HG03280 (cell line): Measurements from ENCODE around the gene COX6B2.

Experiments
- ATAC-seq: cut with Tn5 transposase; IDR thresholded peaks from one replicate; pipeline ENCODE4 v1.9.1; 2021; ENCODE audit warnings: mild to moderate bottlenecking, moderate library complexity; ENCODE audit not compliant: unreplicated experiment

COX6B2 gene

GRCh38 chr19:55383279-55384130, 29.0 kb upstream of the COX6B2 start:
- ATAC-seq, result peak; percentile 15

DNA sequence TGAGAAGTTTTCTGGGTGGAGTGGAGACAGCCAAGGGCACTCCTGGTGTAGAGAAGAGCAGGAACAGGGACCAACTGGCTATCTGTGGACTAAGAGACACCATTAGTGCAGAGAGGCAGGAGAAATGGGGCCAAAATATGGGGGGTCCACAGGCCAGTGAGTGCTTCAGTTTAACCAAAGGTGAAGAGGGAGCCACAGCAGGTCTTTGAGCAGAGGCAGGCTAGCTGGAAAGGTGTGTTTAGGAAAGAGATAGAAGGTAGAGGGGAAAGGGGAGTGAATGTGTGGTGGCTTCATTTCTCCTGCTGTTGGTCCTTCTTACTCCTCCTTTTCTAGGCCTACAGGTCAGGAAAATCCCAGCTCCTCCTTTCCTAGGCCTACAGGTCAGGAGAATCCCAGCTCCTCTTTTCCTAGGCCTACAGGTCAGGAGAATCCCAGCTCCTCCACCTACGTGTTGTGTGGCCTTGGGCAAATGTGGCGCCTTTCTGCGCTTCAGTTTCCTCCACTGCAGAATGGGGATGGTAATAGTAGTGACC, 28.1 kb upstream of the COX6B2 start:
- ATAC-seq, result no peak

GRCh38 chr19:55382013-55382412, 27.5 kb upstream of the COX6B2 start:
- ATAC-seq, result no peak

DNA sequence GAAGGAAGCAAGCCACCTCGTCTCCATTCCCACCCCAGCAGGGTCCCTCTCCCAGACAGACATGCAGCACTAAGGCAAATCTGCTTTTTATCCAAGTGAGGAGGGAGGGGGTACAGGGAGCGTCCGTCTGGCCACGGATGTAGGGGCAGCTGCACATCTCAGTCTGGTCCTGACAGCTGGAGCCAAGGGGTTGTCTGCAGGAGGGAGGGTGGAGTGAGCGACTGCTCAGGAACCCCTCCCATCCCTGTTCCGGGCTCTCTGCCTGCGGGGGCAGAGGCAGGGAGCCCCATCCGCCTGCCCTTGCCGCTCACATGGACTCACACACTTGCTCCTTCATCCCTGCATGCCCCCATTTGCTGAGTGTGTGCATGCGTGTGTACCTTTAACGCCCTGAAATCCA, 24.7 kb upstream of the COX6B2 start:
- no peak for ATAC-seq

GRCh38 chr19:55377356-55378131, 23.0 kb upstream of the COX6B2 start:
- no peak for ATAC-seq

DNA sequence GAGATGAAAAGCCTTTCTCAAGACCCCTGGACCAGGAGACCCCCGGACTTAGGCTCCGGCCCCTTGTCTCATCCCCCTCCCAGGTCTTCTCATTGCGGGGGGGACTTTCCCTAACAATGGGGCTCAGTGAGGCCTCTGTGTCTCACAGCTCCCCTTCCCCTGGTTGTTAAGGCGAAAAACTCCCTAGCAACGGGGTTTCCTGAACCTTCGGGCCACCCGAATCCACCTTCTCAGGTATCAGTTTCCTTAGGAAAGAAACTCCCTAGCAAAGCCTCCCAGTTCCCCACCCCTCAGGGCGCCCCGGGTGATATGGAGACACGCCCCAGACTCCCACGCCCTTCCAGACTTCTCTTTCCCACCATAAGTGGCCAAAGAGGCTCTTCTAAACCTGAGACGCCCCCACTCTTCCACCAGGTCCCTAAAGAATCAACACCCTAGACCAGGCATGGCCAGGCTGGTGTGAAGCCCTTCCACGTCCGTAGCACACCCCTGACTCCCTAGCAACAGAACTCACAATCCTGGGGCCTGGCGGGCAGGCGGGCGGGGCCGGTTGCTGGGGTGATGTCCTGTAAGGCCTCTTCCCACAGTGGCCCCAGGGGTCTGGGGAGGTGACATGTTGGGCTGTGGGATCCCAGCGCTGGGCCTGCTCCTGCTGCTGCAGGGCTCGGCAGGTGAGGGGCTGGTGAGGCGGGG, 21.9 kb upstream of the COX6B2 start, which contains the start of gene TMEM190:
TMEM190 (plus strand) TSS at position 586 of the 693 bp plus-strand sequence; CDS start at position 614, 28 bp downstream.
- ATAC-seq, result no peak

- no peak for ATAC-seq
Observed at GRCh38 chr19:55373993-55374757, 19.7 kb upstream of the COX6B2 start.

GRCh38 chr19:55373306-55373992, 18.9 kb upstream of the COX6B2 start:
- no peak for ATAC-seq

GRCh38 chr19:55372316-55373081, 18.0 kb upstream of the COX6B2 start:
- no peak for ATAC-seq

DNA sequence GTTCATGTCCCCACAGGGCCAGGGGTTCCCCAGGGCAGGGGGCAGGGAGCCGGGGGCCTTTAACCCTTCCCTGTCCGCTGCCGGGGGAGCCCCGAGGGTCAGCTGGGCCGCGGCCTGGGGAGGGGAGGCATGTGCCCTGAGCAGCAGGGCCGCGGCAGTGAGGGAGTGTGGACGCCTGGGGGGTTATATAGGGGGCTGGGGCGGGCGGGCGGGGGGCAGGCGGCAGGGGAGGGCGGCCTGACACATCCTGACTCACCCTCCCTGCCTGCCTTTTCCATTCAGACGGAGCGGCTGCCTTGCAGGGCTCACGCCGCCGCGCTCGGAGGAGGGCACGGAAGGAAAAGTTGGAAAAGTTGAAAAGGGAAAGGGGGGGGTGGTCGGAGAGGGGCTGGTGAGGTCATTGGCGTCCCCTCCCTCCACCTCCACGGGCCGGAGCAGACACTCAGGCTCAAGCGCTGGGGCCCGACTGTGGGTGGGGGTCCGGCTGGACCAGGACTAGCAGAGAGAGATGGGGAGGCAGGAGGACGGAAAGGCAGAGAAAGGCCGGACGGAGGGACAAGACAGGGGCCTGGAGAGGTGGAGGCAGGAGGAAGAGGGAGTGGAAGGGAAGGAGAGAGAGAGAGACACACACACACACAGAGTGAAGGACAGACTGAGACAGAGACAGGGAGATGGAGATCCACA, 15.9 kb upstream of the COX6B2 start, which contains the start of gene IL11:
IL11 (minus strand) TSS at position 159 of the 684 bp plus-strand sequence; CDS start at position 6, 153 bp downstream.
- no peak for ATAC-seq

- ATAC-seq, result no peak
Observed at GRCh38 chr19:55369653-55370304, 15.3 kb upstream of the COX6B2 start.

DNA sequence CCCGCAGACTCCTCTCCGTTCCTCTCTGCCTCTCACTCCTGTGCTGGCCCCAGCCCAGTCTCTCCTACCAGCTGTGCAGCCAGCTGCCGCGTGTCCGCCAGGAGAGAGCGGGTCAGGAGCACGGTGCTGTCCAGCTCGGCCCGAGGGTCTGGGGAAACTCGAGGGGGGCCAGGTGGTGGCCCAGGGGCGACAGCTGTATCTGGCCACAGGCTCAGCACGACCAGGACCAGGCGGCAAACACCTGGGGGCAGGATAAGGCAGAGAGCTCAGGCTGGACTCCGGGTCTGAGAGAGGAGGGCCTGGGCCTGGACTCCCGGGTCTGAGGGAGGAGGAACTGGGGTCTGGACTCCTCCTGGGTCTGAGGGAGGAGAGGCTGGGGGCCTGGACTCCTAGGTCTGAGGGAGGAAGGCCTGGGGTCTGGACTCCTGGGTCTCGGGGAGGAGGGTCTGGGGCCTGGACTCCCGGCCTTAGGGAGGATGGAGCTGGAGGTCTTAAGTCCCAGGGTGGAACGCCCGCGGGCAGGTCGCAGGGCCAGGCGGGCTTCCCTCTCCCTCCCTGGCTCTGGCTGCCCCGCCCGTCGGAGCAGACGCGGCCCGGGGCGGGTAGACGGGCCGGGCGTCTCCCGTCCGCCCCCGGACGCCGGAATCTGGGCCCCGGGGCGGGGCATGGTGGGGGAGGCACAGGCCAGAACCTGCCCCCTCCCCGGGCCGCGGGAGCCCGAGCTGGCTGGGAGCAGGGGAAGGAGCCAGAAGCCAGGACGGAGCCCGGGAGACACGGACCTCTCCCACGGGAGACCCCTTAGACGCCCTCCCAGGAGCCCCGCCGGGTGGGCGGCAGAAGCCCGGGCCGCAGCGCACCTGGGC, 14.4 kb upstream of the COX6B2 start:
- no peak for ATAC-seq

- ATAC-seq, result no peak
Observed at GRCh38 chr19:55368106-55368505, 13.6 kb upstream of the COX6B2 start.

DNA sequence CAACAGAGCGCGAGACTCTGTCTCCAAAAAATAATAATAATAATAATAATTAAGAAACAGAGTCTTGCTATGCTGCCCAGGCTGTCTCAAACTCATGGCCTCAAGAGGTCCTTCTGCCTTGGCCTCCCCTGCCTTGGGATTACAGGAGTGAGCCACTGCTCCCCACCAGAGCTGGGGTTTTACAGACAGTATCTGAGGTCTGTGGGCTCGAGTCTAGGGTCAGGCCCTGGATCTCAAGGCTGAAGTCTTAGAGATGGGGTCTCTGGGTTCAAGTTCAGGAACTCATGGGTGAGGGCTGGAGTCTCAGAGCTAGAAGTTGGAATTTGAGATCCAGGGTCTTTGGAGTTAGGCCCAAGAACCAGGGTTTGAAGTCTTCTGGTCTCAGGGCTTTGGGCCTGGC, 12.3 kb upstream of the COX6B2 start:
- ATAC-seq, result no peak

- ATAC-seq, result no peak
Observed at GRCh38 chr19:55365964-55366363, 11.4 kb upstream of the COX6B2 start.

DNA sequence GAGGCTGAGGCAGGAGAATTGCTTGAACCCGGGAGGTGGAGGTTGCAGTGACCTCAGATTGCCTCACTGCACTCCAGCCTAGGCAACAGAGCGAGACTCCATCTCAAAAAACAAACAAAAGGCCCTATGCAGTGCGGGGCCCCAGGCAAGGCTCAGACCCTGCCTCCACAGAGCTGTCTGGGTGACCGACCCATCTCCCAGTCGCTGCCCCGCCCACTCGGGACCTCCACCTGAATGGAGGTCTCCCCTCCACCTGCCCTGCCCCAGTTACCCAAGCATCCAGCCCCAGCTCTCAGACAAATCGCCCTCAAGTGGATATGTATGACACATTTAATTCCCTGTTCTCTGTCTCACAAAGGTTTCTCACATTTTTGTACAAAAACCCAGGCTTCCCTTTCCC, 10.7 kb upstream of the COX6B2 start:
- no peak for ATAC-seq
